22Rv1 (cell line): ENCODE measurements around the gene SLC22A25.

ENCODE experiments used
- ZFX ChIP-seq: fragments of 450-650 bp; IDR thresholded peaks from 2 replicates; pipeline ENCODE4 v1.6.1; 2017; ENCODE audit warnings: antibody characterized with exemption, borderline replicate concordance
- TF ChIP-seq, protein P1 (sequence below): fragments of 450-650 bp; IDR thresholded peaks from 2 replicates; pipeline ENCODE4 v1.5.1; 2017; ENCODE audit warnings: mild to moderate bottlenecking

DNA sequence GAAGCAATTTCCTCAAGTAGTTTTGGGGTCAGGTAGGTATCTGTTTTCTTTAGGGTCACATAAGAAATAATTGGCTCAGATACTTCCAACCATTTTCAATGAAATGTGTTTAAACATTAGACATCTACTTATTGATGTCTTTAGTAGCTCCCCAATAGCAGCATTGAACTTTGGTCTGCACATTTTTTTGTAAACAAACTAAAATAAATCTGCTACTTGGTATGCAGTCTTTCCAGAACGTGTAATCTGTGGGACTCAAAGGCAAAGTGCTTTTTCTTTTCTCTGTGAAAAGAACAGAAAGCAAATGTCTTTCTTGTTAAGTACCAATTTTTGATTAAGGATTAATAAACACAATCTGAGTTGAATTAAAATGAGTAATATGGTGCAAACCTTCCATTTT lies 13.6 kb downstream of the SLC22A25 start:
- TF ChIP-seq, protein P1, sequence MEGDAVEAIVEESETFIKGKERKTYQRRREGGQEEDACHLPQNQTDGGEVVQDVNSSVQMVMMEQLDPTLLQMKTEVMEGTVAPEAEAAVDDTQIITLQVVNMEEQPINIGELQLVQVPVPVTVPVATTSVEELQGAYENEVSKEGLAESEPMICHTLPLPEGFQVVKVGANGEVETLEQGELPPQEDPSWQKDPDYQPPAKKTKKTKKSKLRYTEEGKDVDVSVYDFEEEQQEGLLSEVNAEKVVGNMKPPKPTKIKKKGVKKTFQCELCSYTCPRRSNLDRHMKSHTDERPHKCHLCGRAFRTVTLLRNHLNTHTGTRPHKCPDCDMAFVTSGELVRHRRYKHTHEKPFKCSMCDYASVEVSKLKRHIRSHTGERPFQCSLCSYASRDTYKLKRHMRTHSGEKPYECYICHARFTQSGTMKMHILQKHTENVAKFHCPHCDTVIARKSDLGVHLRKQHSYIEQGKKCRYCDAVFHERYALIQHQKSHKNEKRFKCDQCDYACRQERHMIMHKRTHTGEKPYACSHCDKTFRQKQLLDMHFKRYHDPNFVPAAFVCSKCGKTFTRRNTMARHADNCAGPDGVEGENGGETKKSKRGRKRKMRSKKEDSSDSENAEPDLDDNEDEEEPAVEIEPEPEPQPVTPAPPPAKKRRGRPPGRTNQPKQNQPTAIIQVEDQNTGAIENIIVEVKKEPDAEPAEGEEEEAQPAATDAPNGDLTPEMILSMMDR = no peak
- TF ChIP-seq ZFX = no peak
